Measurements from ENCODE around the gene NRXN3. TPM values are rescaled to one million over a fixed set of nuclear protein-coding genes. Genes with fewer than 3 reads are reported as not detected.

NRXN3 gene
- polyA plus RNA-seq, 1 of the 3 experiments (the other 2 are of a cell fraction), result 1.6 TPM

DNA sequence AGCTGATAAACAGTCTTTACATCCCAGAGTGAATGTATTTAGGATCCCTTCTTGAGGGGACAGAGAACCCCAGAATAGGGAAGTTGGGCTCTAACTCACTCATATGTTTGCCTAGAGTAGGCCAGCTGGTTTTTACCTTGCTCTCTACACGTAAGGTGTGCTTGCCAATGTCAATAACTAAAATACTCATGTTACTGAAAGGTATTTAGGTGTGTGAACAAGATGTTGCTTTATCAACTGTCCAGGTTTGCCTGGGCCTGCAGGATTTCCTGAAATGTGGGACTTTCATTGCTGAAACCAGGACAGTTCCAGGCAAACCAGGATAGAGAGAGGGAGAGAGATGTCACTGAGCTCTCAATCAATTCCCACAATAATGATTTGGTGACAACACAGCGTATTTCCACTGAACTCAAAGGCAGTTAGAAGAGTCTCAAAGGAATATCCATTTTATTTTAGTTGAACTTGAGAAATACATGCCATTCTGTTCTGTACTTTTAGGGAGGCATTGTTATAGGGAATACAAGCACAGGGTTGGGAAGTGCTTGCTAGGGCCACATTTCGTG lies 171.7 kb downstream of the NRXN3 start:
- no peak overlapping the region for H2AFZ ChIP-seq (ENCODE audit: low read depth)
- H3K27ac ChIP-seq (ENCODE audit: low read depth in 2 of 2, low read length in 1 of 2), result no peak overlapping the region
- no peaks in the 10 kb centered on the region for H4K20me1 ChIP-seq (ENCODE audit: insufficient read depth)
- CTCF ChIA-PET, result no interaction called here
- no peaks in the 10 kb centered on the region for H3K9me2 ChIP-seq
- 9% methylated on average over 3 of the region's 3 CpGs for WGBS (ENCODE audit: low lambda C conversion rate)
- DNase-seq, result no peak
- no peak overlapping the region for H3K4me2 ChIP-seq
- H3K9ac ChIP-seq, result no peak overlapping the region
- no peaks in the 10 kb centered on the region for H3K27me3 ChIP-seq (ENCODE audit: insufficient read depth)
- no peaks in the 10 kb centered on the region for H3F3A ChIP-seq (replicated peaks; ENCODE audit: insufficient read depth)
- no peaks in the 10 kb centered on the region for H3K36me3 ChIP-seq (replicated peaks in 1 of 2; ENCODE audit: control insufficient read depth in 1 of 2, insufficient read depth in 2 of 2, low read length in 1 of 2)
- TF ChIP-seq, protein P1, sequence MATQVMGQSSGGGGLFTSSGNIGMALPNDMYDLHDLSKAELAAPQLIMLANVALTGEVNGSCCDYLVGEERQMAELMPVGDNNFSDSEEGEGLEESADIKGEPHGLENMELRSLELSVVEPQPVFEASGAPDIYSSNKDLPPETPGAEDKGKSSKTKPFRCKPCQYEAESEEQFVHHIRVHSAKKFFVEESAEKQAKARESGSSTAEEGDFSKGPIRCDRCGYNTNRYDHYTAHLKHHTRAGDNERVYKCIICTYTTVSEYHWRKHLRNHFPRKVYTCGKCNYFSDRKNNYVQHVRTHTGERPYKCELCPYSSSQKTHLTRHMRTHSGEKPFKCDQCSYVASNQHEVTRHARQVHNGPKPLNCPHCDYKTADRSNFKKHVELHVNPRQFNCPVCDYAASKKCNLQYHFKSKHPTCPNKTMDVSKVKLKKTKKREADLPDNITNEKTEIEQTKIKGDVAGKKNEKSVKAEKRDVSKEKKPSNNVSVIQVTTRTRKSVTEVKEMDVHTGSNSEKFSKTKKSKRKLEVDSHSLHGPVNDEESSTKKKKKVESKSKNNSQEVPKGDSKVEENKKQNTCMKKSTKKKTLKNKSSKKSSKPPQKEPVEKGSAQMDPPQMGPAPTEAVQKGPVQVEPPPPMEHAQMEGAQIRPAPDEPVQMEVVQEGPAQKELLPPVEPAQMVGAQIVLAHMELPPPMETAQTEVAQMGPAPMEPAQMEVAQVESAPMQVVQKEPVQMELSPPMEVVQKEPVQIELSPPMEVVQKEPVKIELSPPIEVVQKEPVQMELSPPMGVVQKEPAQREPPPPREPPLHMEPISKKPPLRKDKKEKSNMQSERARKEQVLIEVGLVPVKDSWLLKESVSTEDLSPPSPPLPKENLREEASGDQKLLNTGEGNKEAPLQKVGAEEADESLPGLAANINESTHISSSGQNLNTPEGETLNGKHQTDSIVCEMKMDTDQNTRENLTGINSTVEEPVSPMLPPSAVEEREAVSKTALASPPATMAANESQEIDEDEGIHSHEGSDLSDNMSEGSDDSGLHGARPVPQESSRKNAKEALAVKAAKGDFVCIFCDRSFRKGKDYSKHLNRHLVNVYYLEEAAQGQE (IDR thresholded peaks at IDR 0.05; ENCODE audit: low read depth, low read length), result no peak
- TF ChIP-seq EZH2phosphoT487 (IDR thresholded peaks at IDR 0.05; ENCODE audit: borderline replicate concordance, low read depth), result no peak
- TF ChIP-seq, protein P2, sequence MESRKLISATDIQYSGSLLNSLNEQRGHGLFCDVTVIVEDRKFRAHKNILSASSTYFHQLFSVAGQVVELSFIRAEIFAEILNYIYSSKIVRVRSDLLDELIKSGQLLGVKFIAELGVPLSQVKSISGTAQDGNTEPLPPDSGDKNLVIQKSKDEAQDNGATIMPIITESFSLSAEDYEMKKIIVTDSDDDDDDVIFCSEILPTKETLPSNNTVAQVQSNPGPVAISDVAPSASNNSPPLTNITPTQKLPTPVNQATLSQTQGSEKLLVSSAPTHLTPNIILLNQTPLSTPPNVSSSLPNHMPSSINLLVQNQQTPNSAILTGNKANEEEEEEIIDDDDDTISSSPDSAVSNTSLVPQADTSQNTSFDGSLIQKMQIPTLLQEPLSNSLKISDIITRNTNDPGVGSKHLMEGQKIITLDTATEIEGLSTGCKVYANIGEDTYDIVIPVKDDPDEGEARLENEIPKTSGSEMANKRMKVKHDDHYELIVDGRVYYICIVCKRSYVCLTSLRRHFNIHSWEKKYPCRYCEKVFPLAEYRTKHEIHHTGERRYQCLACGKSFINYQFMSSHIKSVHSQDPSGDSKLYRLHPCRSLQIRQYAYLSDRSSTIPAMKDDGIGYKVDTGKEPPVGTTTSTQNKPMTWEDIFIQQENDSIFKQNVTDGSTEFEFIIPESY (IDR thresholded peaks at IDR 0.05; ENCODE audit: borderline replicate concordance, low read depth), result no peak
- no peak for TF ChIP-seq RFX5 (IDR thresholded peaks at IDR 0.05; ENCODE audit: low read length)
- TF ChIP-seq GATA2 (CRISPR knock-in tag; IDR thresholded peaks at IDR 0.05), result no peak
- no peak for TF ChIP-seq TAF1 (IDR thresholded peaks at IDR 0.05; ENCODE audit: borderline replicate concordance, low read depth, low read length)
- TF ChIP-seq, protein P3, sequence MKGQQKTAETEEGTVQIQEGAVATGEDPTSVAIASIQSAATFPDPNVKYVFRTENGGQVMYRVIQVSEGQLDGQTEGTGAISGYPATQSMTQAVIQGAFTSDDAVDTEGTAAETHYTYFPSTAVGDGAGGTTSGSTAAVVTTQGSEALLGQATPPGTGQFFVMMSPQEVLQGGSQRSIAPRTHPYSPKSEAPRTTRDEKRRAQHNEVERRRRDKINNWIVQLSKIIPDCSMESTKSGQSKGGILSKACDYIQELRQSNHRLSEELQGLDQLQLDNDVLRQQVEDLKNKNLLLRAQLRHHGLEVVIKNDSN (IDR thresholded peaks at IDR 0.05; ENCODE audit: borderline replicate concordance, low read depth), result no peak
- TF ChIP-seq POLR2AphosphoS5 (IDR thresholded peaks at IDR 0.05; ENCODE audit: low read depth, low read length), result no peak
- H3K79me2 ChIP-seq (ENCODE audit: insufficient read depth), result no peaks in the 10 kb centered on the region
- H3K9me3 ChIP-seq, result no peaks in the 10 kb centered on the region
- H3K4me1 ChIP-seq (ENCODE audit: control insufficient read depth in 1 of 2, insufficient read depth in 2 of 2, low read depth in 1 of 2, low read length in 1 of 2), result no peaks in the 10 kb centered on the region; a peak in 1 of 4 replicates
- POLR2A ChIA-PET, result no interaction called here
- no peak overlapping the region for H3K4me3 ChIP-seq (ENCODE audit: low read depth in 2 of 2, low read length in 1 of 2)

DNA sequence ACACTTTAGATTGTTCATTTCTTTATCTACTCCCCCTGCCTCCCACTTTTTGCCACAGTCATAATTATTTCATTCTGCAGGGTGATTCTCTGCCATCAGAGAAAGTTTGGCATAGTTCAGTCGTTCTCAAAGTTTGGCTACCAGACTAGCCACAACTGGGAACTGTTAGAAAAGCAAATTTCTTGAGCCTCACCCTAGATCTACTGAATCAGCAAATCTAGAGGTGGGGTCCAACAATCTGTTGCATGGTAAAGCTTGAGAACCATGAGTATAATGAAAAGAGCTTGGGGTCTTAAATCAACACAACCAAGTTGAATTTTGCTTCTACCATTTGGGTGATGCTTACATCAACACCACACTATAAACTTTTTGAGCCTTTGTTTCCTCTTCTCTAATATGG lies 172.7 kb downstream of the NRXN3 start:
- ChIA-PET CTCF (no interaction called here), POLR2A (no interaction called here)
- TF ChIP-seq, protein P1 (IDR thresholded peaks at IDR 0.05; ENCODE audit: low read depth, low read length), result no peak
- TF ChIP-seq SIN3A (IDR thresholded peaks at IDR 0.05; ENCODE audit: borderline replicate concordance, low read depth, low read length) (no peak), NRF1 (IDR thresholded peaks at IDR 0.05; ENCODE audit: low read depth, low read length) (no peak), TEAD4 (IDR thresholded peaks at IDR 0.05; ENCODE audit: borderline replicate concordance, insufficient read depth) (no peak), YY1 (IDR thresholded peaks at IDR 0.05; ENCODE audit: low read depth) (no peak), JUND (IDR thresholded peaks at IDR 0.05) (no peak), RFX5 (IDR thresholded peaks at IDR 0.05; ENCODE audit: low read length) (no peak)
- TF ChIP-seq, protein P4, sequence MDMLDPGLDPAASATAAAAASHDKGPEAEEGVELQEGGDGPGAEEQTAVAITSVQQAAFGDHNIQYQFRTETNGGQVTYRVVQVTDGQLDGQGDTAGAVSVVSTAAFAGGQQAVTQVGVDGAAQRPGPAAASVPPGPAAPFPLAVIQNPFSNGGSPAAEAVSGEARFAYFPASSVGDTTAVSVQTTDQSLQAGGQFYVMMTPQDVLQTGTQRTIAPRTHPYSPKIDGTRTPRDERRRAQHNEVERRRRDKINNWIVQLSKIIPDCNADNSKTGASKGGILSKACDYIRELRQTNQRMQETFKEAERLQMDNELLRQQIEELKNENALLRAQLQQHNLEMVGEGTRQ (IDR thresholded peaks at IDR 0.05; ENCODE audit: borderline replicate concordance, low read depth, low read length), result no peak

More for the DNA sequence above, 172.7 kb downstream of the NRXN3 start:
- no peak for DNase-seq
- no peaks in the 10 kb centered on the region for H3K27me3 ChIP-seq (ENCODE audit: insufficient read depth)
- 21% methylated on average over 1 of the region's 1 CpG for WGBS (ENCODE audit: low lambda C conversion rate)
- no peaks in the 10 kb centered on the region for H3K79me2 ChIP-seq (ENCODE audit: insufficient read depth)
- H3K9me2 ChIP-seq, result no peaks in the 10 kb centered on the region
- no peaks in the 10 kb centered on the region for H3K9me3 ChIP-seq
- no peak overlapping the region for H3K27ac ChIP-seq (ENCODE audit: low read depth in 2 of 2, low read length in 1 of 2)
- H3K9ac ChIP-seq, result no peak overlapping the region
- no peaks in the 10 kb centered on the region for H3F3A ChIP-seq (replicated peaks; ENCODE audit: insufficient read depth)
- H3K4me2 ChIP-seq, result no peak overlapping the region
- no peaks in the 10 kb centered on the region; a peak in 1 of 4 replicates for H3K4me1 ChIP-seq (ENCODE audit: control insufficient read depth in 1 of 2, insufficient read depth in 2 of 2, low read depth in 1 of 2, low read length in 1 of 2)
- no peaks in the 10 kb centered on the region for H4K20me1 ChIP-seq (ENCODE audit: insufficient read depth)
- H3K36me3 ChIP-seq (replicated peaks in 1 of 2; ENCODE audit: control insufficient read depth in 1 of 2, insufficient read depth in 2 of 2, low read length in 1 of 2), result no peaks in the 10 kb centered on the region
- no peak overlapping the region for H3K4me3 ChIP-seq (ENCODE audit: low read depth in 2 of 2, low read length in 1 of 2)
- H2AFZ ChIP-seq (ENCODE audit: low read depth), result no peak overlapping the region

Data from SK-N-SH (cell line).